EH (cell line): ENCODE data around the gene RTKN2.
A peak's percentile ranks its signal among the peaks of the same experiment; 100 is the strongest.
"Not testable (repeated sequence)": the region's sequence is repeated elsewhere in the genome, so short reads cannot be mapped to it uniquely, and the experiment has no call there.

Experiments
- DNase-seq: peaks from one replicate; pipeline ENCODE4 v3.0.0-alpha.2; 2015; ENCODE audit warnings: low read depth

Gene RTKN2

DNA sequence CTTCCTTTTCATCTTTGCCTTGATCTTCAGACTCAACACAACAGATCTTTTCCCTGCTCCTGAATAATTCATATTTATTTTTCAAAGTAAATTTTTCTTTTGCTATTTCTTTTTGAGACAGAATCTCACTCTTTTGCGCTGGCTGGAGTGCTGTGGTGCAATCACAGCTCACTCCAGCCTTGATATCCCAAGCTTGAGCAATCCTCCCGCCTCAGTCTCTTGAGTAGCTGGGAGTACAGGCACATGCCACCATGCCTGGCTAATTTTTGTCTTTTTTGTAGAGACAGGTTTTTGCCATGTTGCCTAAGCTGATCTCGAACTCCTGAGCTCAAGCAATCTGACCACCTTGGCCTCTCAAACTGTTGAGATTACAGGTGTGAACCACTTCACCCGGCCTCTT, 9.2 kb downstream of the RTKN2 start:
- DNase-seq: no peak

DNA sequence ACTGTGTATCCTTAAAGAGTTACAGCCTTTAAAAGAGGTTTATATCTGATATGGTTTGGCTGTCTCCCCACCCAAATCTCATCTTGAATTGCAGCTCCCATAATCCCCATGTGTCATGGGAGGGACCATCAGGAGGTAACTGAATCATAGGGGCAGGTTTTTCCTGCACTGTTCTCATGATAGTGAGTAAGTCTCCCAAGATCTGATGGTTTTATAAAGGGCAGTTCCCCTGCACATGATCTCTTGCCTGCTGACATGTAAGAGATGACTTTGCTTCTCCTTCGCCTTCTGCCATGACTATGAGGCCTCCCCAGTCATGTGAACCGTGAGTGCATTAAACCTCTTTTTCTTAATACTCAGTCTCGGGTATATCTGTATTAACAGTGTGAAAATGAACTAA, 9.7 kb downstream of the RTKN2 start:
- DNase-seq: no peak

DNA sequence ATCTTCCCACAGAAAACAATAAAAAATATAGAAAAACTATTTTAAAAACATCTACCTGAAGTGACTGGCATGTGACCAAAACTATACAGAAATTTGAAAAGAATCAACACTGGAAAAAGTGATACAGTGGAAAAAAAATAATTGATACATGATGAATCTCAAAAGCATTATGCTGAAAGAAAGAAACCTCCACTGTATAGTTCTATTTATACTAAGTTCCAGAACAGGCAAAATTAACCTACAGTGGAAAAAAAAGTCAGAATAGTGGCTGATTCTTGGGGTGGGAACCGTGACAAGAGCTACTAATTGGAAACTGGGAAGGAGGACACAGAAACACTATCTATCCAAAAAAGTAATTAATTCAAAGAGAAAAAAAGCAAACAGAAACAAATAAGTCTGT, 14.9 kb downstream of the RTKN2 start:
- DNase-seq: no peak

DNA sequence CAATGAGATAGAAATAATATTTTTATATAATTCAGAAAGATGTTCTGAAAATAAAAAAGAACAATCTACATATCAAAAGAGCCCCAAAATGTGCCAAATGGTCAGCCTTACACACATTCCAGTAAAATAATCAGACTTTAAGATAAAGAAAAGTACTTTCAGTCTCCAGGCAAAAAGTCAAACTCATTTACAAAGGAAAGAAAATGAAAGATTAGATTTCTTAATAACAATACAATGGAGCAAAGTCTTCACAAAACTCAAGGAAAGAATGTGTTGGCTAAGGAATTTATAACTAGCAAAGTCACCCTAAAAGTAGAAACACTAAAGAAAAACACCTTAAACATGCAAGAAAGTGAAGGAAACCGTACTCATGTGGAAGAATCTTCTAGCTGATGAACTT, 16.6 kb downstream of the RTKN2 start:
- DNase-seq: no peak

DNA sequence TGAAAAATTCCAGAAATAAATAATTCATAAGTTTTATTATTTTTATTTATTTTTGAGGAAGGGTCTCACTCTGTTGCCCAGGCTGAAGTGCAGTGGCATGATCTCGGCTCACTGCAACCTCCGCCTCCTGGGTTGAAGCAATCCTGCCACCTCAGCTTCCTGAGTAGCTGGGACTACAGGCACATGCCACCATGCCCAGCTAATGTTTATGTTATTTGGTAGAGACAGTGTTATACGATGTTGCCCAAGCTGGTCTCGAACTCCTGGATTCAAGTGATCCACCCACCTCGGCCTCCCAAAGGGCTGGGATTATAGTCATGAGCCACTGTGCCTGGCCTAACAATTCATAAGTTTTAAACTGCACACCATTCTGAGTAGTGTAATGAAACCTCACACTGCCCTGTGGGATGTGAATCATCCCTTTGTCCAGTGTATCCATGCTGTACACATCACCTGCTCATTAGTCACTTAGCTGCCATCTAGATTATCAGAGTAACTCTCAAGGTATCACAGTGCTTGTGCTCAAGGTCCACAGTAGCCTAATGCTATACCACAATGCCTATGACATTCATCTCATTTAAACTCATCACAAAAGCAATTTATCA, 17.9 kb downstream of the RTKN2 start:
- DNase-seq: peak; percentile 66

DNA sequence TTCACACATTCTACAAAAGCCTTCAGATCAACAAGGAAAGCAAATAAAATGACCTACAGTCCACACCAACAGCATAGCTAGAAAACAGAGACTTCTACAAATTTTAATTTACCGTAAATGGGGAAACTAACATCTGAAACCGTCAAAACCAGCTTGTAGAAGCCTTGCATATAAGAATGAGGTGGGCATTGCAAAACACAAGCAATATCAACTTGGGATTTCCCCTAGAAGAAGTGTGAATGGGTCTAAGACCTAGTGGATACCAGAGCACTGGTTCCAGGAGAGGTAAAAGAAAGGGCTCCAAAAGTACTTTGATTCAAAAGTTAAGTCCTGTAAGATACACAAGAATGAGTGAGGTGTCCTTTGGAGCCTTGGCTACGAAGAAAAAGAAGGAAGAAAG, 18.7 kb downstream of the RTKN2 start:
- DNase-seq: no peak

DNA sequence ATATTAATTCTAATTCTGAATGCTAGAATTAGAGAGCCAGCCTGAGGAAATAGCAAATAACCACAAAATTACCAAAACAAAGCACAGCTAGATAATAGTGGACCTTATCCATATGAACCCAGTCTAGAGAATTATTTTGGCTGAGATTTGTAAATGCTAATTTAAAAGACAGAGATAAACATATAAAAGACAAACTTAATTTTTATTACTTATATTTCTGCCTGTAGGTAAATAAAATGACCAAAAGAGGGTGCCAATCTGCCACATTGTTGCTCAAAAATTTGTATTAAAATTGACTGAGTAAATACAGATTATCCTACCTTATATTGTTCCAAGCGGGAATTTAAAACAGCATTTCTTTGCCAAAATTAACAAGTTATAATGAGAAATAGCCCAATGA, 20.2 kb downstream of the RTKN2 start:
- peak; percentile 33 for DNase-seq

DNA sequence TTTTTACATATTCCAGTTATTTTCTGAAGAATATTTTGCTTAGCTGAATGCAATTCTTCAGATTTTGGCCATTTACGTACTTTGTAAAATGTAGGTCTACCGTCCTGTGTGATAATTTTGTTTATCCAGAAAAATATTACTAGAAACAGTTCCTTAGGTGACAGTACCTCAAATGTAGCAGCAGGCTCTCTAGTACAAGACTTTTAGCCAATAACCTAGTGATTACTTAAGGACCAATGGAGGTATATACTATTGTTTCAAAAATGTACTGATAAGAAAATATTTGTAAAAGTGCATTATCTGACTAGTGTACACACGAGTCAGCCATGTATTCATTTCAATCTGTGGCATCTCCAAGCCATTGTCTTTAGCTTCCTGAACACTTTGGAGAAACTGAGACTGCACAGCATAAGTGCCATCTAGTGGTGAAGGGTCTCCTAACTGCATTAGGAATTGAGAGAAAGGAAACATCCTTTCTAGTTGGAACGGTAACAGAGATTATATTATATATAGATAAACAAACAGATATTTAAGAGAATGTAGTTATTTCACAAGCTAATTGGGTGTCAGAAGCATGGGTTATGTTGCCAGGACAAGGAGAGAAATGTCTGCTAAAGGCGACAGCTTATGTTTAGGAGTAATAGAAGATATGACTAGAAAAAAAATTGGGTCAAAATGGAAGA, 23.7 kb downstream of the RTKN2 start:
- DNase-seq: peak; percentile 78

DNA sequence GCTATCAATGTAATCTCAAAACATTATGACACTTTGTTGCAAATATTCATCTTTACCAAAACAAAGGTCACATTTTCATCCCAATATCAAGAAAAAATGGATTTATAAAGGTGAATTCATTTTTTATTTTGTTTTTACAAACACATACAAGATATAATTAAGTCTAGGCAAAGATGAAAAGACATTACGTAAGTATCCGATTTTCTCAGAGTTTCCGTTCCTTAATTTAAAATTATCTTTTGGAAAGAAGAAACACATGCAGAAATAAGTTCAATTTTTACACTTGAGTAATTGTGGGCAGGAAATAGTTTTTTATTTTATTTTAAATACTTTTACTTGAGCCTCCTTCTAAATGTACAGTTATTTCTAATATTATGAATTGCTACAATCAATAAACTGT, 24.6 kb downstream of the RTKN2 start:
- no peak for DNase-seq

DNA sequence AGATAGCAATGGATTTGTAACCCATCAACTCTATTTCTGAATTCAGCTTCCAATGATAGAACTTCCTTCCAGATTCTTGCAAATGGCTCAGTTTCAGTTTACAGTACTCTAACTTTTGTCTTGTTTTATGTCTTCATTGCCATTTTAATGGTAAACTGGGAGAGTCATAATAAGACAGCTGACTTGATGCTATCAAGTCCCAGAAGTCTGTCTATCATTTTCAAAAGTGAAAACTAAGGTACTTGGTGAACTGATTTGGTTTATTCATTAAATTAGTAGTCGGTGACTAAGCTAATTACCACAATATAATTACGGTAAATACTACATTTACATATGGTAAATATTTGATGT, 25.0 kb downstream of the RTKN2 start:
- no peak for DNase-seq

DNA sequence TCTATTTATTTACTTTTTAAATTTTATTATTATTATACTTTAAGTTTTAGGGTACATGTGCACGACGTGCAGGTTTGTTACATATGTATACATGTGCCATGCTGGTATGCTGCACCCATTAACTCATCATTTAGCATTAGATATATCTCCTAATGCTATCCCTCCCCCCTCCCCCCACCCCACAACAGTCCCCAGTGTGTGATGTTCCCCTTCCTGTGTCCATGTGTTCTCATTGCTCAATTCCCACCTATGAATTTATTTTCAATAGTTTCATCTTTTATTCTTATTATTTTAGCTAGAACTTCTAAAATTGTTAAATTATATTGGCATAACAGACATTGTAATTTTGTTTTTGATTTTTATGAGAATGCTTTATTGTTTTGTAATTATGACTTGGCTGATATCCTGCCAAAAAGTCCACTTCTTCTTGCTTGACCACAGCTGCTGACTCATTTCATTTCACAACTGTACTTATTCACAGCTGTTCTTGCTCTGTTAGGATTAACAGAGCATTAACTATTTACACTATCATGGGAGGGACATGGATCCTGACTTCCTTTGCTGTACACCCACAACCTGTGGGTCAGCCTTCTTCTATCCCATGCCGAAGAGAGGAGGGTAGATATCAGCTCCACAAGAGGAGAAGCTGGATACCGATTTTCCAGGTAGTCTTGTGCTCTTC, 25.5 kb downstream of the RTKN2 start:
- peak; percentile 94 for DNase-seq

DNA sequence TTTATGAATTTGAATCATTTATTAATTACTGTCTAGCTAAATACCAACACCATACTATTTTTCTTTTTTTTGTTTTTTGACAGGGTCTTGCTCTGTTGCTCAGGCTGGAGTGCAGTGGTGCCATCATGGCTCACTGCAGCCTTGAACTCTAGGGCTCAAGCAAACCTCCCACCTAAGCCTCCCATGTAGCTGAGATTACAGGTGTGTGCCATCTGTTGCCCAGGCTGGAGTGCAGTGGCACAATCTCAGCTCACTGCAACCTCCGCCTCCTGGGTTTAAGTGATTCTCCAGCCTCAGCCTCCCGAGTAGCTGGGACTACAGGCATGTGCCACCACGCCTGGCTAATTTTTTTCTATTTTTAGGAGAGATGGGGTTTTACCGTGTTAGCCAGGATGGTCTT, 27.1 kb downstream of the RTKN2 start:
- DNase-seq: not testable (repeated sequence)

DNA sequence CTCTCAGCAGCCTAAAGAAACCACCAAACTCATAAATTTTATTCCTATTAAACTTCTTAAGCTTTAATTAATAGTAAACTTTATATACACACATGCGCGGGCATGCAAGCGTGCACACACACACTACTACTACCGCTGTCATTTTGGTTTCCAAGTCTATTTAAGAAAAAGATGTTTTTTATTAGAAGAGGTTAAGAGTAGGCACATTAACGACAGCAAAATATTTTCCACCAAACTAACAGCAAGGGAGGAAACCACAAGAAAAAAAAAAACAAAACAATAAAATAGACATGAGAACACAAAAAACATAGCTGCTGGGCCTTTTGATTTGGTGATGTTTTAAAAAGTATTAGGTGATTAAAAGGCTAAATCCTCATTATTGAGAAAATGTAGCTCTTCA, 28.6 kb downstream of the RTKN2 start:
- peak; percentile 54 for DNase-seq

DNA sequence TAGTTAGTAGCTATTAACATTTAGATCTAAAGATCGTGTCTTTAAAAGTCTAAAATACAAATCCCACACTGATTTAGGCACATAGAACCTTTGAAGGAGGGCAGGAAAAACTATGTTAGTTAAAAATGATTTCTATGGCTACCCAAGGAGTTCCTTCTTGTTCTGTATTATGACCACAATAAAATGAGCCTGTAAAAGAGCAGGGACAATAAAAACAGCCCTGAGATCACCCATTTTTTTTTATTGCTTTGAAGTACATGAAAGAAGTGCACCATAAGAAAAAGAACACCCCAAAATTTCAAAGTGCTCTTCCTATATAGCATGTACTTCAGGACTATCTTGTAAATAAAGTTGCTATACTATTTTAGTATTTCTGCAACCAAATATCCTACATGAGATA, 29.8 kb downstream of the RTKN2 start:
- DNase-seq: no peak

DNA sequence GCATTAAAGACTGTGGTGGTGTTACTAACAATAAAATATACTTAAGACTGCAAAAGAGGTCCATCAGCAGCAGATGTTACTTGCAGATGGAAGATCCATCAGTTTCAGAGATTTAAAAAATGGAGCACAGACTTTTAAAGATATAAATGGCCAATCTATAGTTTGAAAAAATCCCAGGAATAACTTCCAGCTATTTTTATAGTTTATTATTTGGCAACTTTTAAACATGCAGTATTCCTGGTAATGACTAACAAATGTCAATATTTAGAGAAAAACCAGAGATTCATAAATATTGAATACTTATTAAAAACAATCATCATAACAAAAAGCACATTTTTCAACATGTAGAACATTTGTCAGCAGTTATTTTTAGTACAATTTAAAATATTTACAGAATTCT, 30.7 kb downstream of the RTKN2 start:
- DNase-seq: no peak

DNA sequence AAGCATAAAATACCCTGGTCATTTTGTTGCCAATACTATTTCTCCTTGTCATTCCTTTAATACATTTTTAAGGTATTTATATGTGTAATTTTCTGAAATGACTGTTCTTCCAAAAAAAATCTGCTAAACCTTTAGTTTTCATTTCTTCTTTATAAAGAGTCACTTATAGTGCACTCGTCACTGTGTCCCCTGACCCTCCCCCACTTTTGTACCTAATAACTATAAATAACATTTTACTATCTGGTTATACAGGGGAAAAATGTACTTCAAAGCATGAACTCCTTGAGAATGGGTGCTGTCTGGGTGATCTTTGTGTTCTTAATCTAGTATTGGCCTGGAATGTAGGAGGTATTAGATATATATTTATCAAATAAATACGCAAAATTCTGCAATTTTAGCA, 31.1 kb downstream of the RTKN2 start:
- no peak for DNase-seq

DNA sequence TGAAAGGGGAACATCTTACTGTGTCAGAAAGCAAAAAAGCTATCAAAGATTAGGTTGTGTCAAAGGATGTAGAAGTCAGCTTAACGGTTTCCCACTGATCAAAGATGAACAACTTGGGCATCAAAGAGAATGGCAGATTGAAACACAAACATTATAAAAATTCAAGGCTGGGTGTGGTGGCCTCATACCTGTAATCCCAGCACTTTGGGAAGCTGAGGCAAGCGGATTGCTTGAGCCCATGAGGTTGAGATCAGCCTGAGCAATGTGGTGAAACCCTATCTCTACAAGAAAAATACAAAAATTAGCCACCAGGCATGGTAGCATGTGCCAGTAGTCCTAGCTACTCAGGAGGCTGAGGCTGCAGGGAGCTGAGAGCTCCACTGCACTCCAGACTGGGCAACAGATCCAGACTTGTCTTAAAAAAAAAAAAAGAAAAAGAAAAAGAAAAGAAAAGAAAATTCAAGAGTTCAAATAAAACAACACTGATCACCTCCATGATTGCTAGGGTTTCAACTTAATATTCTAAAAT, 34.5 kb downstream of the RTKN2 start:
- no peak for DNase-seq

DNA sequence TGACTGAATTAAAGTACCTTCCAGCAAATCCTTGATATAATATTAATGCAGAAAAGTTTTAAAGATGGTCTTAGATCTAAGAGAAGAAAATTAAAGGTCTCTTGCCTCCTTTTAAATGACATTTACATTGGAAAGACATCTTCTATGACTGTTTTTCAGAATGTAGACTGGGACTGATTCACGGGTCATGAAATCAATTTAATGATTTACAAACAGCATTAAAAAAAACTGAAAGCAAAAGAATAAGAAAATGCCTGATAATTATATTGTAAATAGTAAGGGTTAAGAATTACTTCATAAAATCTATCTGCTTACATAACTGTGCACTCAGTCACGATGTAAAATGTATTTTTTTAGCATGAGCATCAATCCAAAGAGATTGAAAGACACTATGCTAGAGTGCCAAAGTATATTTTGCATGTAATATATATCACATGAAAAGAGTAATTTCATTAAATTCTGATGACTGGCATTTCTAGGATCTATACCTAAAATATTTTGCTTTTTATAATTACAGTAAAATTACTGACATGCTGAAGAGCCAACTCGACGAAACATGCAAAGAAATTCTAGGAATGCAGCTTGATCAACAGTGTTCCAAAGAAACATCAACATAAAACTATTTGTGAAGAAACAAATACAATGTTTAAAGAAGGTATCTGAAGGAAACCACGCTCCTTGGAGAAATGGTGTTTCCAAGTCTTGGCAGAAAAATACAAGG, 35.1 kb downstream of the RTKN2 start:
- DNase-seq: peak; percentile 48

DNA sequence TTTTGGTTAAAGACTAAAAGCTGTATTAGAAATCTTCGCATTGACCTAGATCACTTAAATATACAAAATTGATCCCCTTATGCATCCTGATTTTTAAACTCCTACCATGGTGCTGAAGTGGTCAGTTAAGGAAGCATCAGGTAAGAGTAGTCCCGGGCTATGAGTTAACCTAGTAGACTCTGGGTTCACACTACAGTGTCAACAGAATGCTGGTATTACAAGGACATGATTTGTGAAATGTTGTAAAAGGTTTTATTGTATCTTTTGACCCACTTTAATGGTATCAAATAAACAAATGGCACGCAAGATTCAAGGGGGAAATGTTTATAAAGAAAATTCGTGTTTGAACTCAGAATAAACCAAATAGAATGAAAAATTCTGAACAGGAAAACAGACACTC, 36.8 kb downstream of the RTKN2 start:
- DNase-seq: no peak

DNA sequence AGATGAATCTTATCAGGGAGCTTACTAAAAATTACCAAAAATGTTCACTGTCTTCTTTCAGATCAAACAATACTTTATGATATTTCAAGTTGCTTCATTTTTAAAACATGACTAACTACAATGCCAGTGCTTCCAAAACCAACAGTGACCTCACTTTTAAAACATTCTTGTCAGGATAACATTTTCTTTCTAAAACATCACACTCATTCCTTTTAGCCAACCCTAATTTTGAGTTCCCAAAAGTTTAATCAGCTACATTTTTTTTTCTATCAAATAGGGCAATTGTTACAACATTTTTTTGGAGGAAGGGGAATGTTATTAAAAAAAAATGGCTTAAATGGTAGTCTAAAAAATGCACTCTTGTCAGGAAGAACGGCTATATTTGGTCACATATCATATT, 37.3 kb downstream of the RTKN2 start:
- peak; percentile 95 for DNase-seq

DNA sequence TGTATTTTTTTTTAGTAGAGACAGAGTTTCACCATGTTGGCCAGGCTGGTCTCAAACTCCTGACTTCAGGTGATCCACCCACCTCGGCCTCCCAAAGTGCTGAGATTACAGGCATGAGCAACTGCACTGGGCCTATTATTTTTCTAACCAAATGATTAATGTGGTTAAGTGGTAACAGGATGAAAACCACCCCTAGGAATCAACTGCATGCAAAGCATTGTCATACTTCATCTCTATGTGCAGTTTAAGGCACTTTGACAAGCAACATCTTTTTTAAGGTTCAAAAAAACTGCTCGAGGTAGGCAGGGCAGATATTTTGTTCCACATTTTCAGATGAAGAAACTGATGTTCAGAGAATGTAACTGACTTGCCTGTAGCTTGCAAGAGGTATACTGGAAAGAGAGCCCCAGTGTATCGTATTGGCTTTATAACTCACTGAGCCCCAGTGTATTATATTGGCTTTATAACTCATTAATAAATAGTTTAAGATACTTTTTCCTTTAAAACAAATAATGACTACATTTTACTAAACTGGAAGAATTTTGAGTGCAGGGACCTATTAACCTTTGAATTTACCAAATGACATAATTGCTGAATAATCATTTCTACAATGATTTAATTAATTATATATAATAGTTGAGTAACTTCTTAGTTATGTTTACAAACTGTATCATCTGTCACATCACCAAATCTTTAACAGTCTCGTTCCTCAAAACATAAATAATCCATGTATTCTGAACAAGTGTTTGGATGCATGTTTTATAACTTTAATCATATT, 38.1 kb downstream of the RTKN2 start:
- peak; percentile 64 for DNase-seq

DNA sequence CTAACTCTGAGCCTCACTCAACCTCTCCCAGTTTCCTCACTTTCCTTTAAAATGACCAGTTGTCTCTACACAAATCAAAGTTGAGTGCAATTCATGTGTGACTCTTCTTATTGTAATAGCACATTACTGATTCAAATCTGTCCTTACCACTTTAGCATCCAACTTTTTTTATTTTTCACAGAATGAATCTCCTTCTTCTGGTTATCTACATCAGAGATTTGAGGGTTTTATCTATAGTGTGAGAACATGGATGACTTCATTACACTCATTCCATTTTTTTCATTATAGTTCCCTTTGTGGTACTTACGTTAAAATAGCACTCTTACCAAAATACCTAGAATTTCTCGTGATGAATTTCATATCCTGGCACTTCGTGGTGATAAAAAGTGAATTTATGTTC, 43.3 kb downstream of the RTKN2 start:
- no peak for DNase-seq
